NCI-H128 (cell line): ENCODE data around the gene IL31RA.
"Not testable (repeated sequence)": the region's sequence is repeated elsewhere in the genome, so short reads cannot be mapped to it uniquely, and the experiment has no call there.

Source experiments
- DNase-seq: peaks from one replicate; lab custom pipeline; 2025; ENCODE audit not compliant: unreplicated experiment; lab: John Stamatoyannopoulos, UW

The IL31RA gene

GRCh38 chr5:55850839-55851674, at the start of gene IL31RA:
TSS of gene IL31RA (plus strand) at chr5:55851357. CDS start at chr5:55851571, 214 bp downstream.
- DNase-seq, result no peak

- not testable (repeated sequence) for DNase-seq
These were observed 42.3 kb upstream of the IL31RA start for GRCh38 chr5:55808814-55809213.

- not testable (repeated sequence) for DNase-seq
These were observed 35.2 kb upstream of the IL31RA start for GRCh38 chr5:55815939-55816338.

- no peak for DNase-seq
These were observed 34.8 kb upstream of the IL31RA start for GRCh38 chr5:55816342-55816741.

GRCh38 chr5:55817030-55817429, 34.1 kb upstream of the IL31RA start:
- DNase-seq, result no peak

GRCh38 chr5:55820488-55820887, 30.7 kb upstream of the IL31RA start:
- no peak for DNase-seq

GRCh38 chr5:55821731-55822512, 29.2 kb upstream of the IL31RA start:
- DNase-seq, result no peak

- DNase-seq, result no peak
These were observed 27.9 kb upstream of the IL31RA start for GRCh38 chr5:55823151-55823796.

GRCh38 chr5:55829956-55830355, 21.2 kb upstream of the IL31RA start:
- DNase-seq, result no peak

- DNase-seq, result no peak
These were observed 18.7 kb upstream of the IL31RA start for GRCh38 chr5:55832446-55832845.

- DNase-seq, result no peak
These were observed 15.0 kb upstream of the IL31RA start for GRCh38 chr5:55836191-55836590.

- DNase-seq, result no peak
These were observed 9.2 kb upstream of the IL31RA start for GRCh38 chr5:55841976-55842375.

- DNase-seq, result no peak
These were observed 3.3 kb upstream of the IL31RA start for GRCh38 chr5:55847837-55848236.

- DNase-seq, result no peak
These were observed 2.4 kb upstream of the IL31RA start for GRCh38 chr5:55848783-55849182.

- DNase-seq, result no peak
These were observed 470 bp downstream of the IL31RA start for GRCh38 chr5:55851675-55851979.

GRCh38 chr5:55852503-55852902, 1.3 kb downstream of the IL31RA start:
- no peak for DNase-seq

GRCh38 chr5:55853041-55853670, 2.0 kb downstream of the IL31RA start:
- no peak for DNase-seq

GRCh38 chr5:55853818-55854217, 2.7 kb downstream of the IL31RA start:
- DNase-seq, result no peak

- no peak for DNase-seq
These were observed 4.4 kb downstream of the IL31RA start for GRCh38 chr5:55855509-55855908.

GRCh38 chr5:55856516-55857246, 5.5 kb downstream of the IL31RA start:
- no peak for DNase-seq

- no peak for DNase-seq
These were observed 6.1 kb downstream of the IL31RA start for GRCh38 chr5:55857247-55857640.
